Measurements from ENCODE around the gene NPHP4. TPM values are rescaled to one million over a fixed set of nuclear protein-coding genes. Genes with fewer than 3 reads are reported as not detected.

The NPHP4 gene
- polyA plus RNA-seq, 1 donor (not counting 4 experiments of a cell fraction or from before 2014, with no cell fraction given): 3.7 TPM

DNA sequence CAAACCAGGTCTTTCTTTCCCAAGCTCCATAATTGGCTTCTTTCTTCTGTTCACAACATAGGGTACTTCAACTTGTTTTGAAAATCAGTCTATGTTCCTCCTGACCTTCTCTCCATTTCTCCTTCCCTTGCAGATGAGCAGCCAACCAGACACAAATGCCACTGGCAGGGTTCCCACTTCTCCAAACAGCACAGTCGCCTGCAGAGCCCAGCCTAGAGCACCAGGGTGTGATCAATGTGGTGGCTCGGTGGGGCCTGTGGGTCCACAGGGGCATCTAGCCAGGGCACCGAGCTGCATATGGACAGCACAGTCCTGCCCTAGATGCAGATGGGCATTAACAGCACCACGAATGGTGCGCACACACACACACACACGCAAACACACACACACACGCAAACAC, 112.8 kb downstream of the NPHP4 start:
- H3K4me3 ChIP-seq (ENCODE audit: control insufficient read depth in 2 of 3, extremely low read depth in 1 of 3, insufficient read depth in 2 of 3, low read depth in 1 of 3, low read length in 3 of 3): no peak overlapping the region
- no peaks in the 10 kb centered on the region for H3K27me3 ChIP-seq (ENCODE audit: control insufficient read depth, extremely low read depth, insufficient read depth, low read length)
- H3K36me3 ChIP-seq (ENCODE audit: control insufficient read depth in 2 of 2, extremely low read depth in 1 of 2, insufficient read depth in 2 of 2, low read length in 2 of 2): peaks cover 0 to 5% of the 10 kb centered on the region in 2 experiments
- H3K79me2 ChIP-seq (ENCODE audit: control insufficient read depth, insufficient read depth, low read length): no peaks in the 10 kb centered on the region
- H3K9me3 ChIP-seq (ENCODE audit: control insufficient read depth, low read depth, low read length): no peaks in the 10 kb centered on the region
- DNase-seq (ENCODE audit: low read depth, low spot score) (no peak), FAIRE-seq (no peak)
- H3K4me1 ChIP-seq (ENCODE audit: control insufficient read depth, extremely low read depth, insufficient read depth, low read length): no peaks in the 10 kb centered on the region
- TF ChIP-seq EZH2 (IDR thresholded peaks at IDR 0.05; ENCODE audit: low read length): no peak
- TF ChIP-seq, protein P1, sequence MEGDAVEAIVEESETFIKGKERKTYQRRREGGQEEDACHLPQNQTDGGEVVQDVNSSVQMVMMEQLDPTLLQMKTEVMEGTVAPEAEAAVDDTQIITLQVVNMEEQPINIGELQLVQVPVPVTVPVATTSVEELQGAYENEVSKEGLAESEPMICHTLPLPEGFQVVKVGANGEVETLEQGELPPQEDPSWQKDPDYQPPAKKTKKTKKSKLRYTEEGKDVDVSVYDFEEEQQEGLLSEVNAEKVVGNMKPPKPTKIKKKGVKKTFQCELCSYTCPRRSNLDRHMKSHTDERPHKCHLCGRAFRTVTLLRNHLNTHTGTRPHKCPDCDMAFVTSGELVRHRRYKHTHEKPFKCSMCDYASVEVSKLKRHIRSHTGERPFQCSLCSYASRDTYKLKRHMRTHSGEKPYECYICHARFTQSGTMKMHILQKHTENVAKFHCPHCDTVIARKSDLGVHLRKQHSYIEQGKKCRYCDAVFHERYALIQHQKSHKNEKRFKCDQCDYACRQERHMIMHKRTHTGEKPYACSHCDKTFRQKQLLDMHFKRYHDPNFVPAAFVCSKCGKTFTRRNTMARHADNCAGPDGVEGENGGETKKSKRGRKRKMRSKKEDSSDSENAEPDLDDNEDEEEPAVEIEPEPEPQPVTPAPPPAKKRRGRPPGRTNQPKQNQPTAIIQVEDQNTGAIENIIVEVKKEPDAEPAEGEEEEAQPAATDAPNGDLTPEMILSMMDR (optimal IDR thresholded peaks at IDR 0.05 in 1 of 3, IDR thresholded peaks at IDR 0.05 in 1 of 3, conservative IDR thresholded peaks at IDR 0.05 in 1 of 3; ENCODE audit: extremely low read depth in 1 of 3, insufficient read depth in 2 of 3, low read length in 3 of 3): no peak
- H4K20me1 ChIP-seq (ENCODE audit: control insufficient read depth, extremely low read depth, insufficient read depth, low read length): no peaks in the 10 kb centered on the region
- dilution Hi-C loops (cut with MboI; ENCODE audit: extremely low pct_ligation_motif_present, low sequenced_read_pairs): no loop called here
- H3K9me1 ChIP-seq (ENCODE audit: control insufficient read depth, extremely low read depth, insufficient read depth, low read length): no peaks in the 10 kb centered on the region
- no peak overlapping the region for H3K9ac ChIP-seq (ENCODE audit: control insufficient read depth, extremely low read depth, insufficient read depth, low read length)
- H2AFZ ChIP-seq (ENCODE audit: control insufficient read depth, low read length): no peak overlapping the region
- H3K27ac ChIP-seq (ENCODE audit: control insufficient read depth, insufficient read depth, low read length): no peak overlapping the region
- no peak overlapping the region for H3K4me2 ChIP-seq (ENCODE audit: control insufficient read depth, extremely low read depth, insufficient read depth, low read depth, low read length)

DNA sequence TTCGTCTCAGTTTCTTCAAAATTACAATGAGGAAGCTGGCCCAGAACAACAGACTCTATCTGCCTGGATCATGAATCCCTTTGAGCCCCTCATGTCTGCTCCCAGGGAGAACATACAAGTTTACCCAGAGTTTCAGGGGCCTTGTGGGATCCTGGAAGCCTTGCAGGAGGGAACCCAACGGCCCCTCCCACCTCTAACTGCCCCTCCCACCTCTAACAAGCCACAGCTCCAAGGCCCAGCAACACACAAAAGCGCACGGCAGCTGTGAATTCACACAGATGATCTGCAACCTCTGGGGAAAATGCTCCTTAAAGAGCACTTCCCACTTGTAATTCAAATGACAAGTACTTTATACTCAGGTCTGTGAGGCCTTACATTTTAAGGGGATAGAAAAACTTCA, 113.3 kb downstream of the NPHP4 start:
- Histone ChIP-seq H3K4me1 (ENCODE audit: control insufficient read depth, extremely low read depth, insufficient read depth, low read length) (no peaks in the 10 kb centered on the region), H3K79me2 (ENCODE audit: control insufficient read depth, insufficient read depth, low read length) (no peaks in the 10 kb centered on the region), H3K4me3 (ENCODE audit: control insufficient read depth in 2 of 3, extremely low read depth in 1 of 3, insufficient read depth in 2 of 3, low read depth in 1 of 3, low read length in 3 of 3) (no peak overlapping the region), H3K36me3 (ENCODE audit: control insufficient read depth in 2 of 2, extremely low read depth in 1 of 2, insufficient read depth in 2 of 2, low read length in 2 of 2) (peaks cover 0 to 5% of the 10 kb centered on the region in 2 experiments), H3K27me3 (ENCODE audit: control insufficient read depth, extremely low read depth, insufficient read depth, low read length) (no peaks in the 10 kb centered on the region), H3K4me2 (ENCODE audit: control insufficient read depth, extremely low read depth, insufficient read depth, low read depth, low read length) (no peak overlapping the region), H3K9me1 (ENCODE audit: control insufficient read depth, extremely low read depth, insufficient read depth, low read length) (no peaks in the 10 kb centered on the region), H4K20me1 (ENCODE audit: control insufficient read depth, extremely low read depth, insufficient read depth, low read length) (no peaks in the 10 kb centered on the region), H3K9me3 (ENCODE audit: control insufficient read depth, low read depth, low read length) (no peaks in the 10 kb centered on the region), H3K9ac (ENCODE audit: control insufficient read depth, extremely low read depth, insufficient read depth, low read length) (no peak overlapping the region), H3K27ac (ENCODE audit: control insufficient read depth, insufficient read depth, low read length) (no peak overlapping the region), H2AFZ (ENCODE audit: control insufficient read depth, low read length) (no peak overlapping the region)
- DNase-seq (ENCODE audit: low read depth, low spot score) (no peak), FAIRE-seq (no peak)
- TF ChIP-seq EZH2 (IDR thresholded peaks at IDR 0.05; ENCODE audit: low read length): no peak
- TF ChIP-seq, protein P1 (optimal IDR thresholded peaks at IDR 0.05 in 1 of 3, IDR thresholded peaks at IDR 0.05 in 1 of 3, conservative IDR thresholded peaks at IDR 0.05 in 1 of 3; ENCODE audit: extremely low read depth in 1 of 3, insufficient read depth in 2 of 3, low read length in 3 of 3): no peak
- dilution Hi-C loops (cut with MboI; ENCODE audit: extremely low pct_ligation_motif_present, low sequenced_read_pairs): no loop called here
